Measurements from ENCODE around the gene VPS13A. TPM values are rescaled to one million over a fixed set of nuclear protein-coding genes. Genes with fewer than 3 reads are reported as not detected.

VPS13A gene
- 16.7 and 51.9 TPM in 2 replicates for total RNA-seq

GRCh38 chr9:77177143-77177893 lies at the start of gene VPS13A:
TSS of gene VPS13A (plus strand) at chr9:77177534. CDS start at chr9:77177705, 171 bp downstream.

Other genes with a start within 250 kb of the VPS13A start
- gene FOXB2, start 157.9 kb upstream of the VPS13A start, total RNA-seq, result not detected in 2 replicates

All from bladder microvascular endothelial cell (primary cell).